Mucosa of gallbladder (tissue), 1 donor: ENCODE data around the gene FBLIM1. TPM values are rescaled to one million over a fixed set of nuclear protein-coding genes. Genes with fewer than 3 reads are reported as not detected.
"Not testable (repeated sequence)": the region's sequence is repeated elsewhere in the genome, so short reads cannot be mapped to it uniquely, and the experiment has no call there.

ENCODE experiments used
- DNase-seq: peaks from one replicate; pipeline ENCODE4 v3.0.0-alpha.2; 2020; ENCODE audit warnings: low spot score
- total RNA-seq: library from RNA; stranded (reverse); gene quantifications from one replicate; pipeline ENCODE4 v1.2.1, GENCODE V29; 2021
- donor health status: DM: no; HTN: no; CAD: no.

FBLIM1 gene
- total RNA-seq, 1 donor from 2014 or later: 534 TPM

DNA sequence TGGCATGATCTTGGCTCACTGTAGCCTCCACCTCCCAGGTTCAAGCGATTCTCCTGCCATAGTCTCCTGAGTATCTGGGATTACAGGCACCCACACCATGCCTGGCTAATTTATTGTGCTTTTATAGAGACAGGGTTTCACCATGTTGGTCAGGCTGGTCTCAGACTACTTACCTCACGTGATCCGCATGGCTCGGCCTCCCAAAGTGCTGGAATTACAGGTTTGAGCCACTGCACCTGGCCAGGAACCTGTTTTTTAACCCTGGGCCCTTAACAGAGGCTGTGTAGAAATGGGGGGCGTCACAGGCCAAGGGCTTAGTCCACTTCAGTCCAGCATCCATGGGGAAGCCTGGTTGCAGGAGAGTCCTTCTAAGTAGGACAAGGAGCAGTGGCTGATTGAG, 9.3 kb downstream of the FBLIM1 start:
- no peak for DNase-seq

DNA sequence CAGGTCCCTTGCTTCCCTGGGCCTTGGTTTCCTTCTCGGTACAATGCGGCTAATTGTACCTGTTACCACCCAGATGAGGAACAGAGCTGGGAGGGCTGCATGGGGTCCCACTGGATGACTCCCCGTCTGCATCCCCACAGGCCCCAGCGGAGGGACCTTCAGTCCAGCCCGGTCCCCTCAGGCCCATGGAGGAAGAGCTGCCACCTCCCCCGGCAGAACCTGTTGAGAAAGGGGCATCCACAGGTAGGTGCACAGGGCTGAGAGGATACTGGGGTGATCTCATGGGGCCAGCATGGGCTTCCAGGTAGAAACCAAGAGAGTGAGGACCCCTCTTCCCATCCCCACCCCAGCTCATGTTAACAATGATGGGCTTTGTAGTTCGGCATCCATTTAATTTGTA, 9.8 kb downstream of the FBLIM1 start:
- DNase-seq: no peak

GRCh38 chr1:15770313-15770962, 11.8 kb downstream of the FBLIM1 start:
- DNase-seq: no peak

DNA sequence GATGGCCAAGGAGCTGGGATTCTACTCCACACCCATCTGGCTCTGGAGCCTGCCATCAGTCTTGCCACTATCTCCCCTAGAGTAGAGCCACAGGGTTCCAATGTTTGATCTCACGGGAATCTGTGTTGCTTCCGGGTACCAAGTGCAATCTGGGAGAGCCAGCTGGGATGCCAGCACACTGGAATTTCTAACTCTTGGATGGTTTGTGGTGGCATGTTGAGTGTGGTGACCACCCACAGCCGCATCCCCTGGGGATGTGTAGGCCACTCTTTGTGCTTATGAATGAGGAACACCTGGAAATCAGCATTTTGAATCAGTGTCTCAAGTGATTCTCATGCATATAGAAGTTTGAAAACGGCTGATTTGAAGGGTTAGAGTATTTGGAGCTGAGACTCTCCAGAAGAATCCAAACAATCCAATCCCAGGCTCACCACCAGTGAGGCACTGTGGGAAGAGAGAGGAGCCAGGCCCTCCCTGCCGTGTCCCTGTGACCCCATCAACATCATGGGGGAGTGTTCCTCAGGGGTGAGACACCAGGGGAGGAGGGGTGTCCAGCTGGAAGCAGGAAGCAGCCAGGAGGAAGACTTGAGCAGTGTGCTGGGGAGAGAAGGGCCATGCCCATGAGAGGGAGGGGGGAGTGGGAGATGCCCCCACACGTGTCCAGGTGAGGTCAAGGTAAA, 13.4 kb downstream of the FBLIM1 start:
- no peak for DNase-seq

- DNase-seq: no peak
These were observed 17.1 kb downstream of the FBLIM1 start for GRCh38 chr1:15775706-15776105.

- DNase-seq: no peak
These were observed 19.5 kb downstream of the FBLIM1 start for GRCh38 chr1:15777909-15778707.

GRCh38 chr1:15785683-15786082, 27.1 kb downstream of the FBLIM1 start:
- DNase-seq: no peak

- no peak for DNase-seq
These were observed 28.0 kb downstream of the FBLIM1 start for GRCh38 chr1:15786581-15786980.

GRCh38 chr1:15788624-15789301, 30.2 kb downstream of the FBLIM1 start:
- DNase-seq: no peak

DNA sequence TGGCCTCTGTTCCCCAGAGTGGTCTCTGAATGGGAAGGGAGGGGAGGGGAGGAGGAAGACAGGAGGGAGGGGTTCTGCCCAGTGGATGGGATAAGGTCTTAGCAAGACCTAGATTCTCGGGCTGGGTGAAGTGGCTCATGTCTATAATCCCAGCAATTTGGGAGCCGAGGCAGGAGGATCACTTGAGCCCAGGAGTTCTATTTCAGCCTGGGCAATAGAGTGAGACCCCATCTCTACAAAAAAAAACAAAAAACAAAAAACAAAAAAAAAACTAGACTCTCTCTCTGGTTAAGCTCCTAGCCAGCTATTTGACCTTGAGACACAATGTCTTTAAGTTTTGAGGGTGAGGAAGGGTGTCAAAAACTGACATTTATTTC, 37.5 kb downstream of the FBLIM1 start:
- DNase-seq: no peak

DNA sequence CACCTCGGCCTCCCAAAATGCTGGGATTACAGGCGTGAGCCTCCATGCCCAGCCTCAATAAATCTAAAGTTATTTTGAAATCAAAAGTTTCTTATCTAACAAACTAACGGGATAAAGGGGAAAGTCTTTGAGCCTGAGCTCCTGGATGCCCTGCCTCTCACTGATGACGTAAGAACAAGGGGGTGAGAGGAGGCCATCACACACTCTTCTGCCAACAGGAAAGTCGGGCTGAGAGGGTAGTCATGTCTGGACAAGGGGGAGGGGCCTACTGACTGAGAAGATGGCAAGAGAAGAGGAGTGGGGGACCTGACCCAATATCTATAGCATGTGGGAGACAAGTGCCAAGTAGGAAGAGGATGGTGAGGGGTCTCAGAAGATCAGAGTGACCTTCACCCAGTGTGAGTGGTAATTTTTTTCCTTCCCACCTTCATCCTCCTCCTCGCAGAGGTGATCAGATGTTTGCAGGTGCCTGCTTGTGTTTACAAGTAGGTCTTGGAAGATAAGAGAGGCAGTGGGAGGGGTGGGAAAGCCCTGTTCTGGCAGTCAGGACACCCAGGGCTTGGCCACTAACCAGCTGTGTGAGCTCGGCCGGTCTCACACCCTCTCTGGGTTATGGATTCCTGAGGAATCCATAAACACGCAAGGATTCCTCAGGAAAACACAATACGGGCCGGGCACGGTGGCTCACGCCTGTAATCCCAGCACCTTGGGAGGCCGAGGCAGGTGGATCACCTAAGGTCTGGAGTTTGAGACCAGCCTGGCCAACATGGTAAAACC, 39.2 kb downstream of the FBLIM1 start:
- DNase-seq: no peak

DNA sequence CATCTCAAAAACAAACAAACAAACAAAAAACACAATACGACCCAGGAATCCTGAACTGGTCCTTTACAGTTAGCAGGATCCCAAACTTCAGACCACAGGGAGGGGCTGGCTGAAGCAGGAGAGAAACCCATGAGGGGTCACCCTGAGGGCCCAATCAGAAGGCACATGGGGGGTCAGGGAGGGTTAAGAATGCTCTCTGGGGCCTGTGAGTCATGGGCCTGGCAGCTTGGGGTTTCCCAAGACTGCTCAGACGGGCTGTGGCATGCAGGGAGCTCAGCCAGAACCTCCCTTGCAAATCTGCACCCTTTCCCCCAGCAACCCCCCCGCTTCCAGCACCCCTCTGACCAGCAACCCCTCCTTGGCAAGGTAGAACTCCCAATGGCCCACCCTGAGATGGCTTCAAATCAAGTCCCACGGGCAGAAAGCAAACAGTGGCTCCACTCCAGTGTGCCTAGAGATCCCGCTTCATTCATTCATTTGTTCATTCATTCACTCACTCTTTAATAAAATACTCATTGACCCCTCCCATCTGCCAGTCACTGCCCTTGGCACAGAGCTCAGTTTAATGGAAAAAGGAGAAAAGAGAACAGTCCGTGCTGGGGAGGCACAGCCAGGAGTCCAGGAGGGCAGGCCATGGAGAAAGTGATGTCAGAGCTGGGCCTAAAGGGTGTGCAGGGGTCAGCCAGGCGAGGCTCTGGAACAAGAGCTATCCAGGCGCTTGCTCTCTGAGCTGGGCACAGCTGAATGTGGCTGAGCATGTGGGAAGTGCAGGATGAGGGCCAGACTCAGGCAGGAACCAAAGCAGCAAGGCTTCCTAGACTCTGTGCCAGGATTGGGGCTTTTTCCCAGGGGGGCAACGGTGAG, 40.6 kb downstream of the FBLIM1 start:
- peak; percentile 61 for DNase-seq

DNA sequence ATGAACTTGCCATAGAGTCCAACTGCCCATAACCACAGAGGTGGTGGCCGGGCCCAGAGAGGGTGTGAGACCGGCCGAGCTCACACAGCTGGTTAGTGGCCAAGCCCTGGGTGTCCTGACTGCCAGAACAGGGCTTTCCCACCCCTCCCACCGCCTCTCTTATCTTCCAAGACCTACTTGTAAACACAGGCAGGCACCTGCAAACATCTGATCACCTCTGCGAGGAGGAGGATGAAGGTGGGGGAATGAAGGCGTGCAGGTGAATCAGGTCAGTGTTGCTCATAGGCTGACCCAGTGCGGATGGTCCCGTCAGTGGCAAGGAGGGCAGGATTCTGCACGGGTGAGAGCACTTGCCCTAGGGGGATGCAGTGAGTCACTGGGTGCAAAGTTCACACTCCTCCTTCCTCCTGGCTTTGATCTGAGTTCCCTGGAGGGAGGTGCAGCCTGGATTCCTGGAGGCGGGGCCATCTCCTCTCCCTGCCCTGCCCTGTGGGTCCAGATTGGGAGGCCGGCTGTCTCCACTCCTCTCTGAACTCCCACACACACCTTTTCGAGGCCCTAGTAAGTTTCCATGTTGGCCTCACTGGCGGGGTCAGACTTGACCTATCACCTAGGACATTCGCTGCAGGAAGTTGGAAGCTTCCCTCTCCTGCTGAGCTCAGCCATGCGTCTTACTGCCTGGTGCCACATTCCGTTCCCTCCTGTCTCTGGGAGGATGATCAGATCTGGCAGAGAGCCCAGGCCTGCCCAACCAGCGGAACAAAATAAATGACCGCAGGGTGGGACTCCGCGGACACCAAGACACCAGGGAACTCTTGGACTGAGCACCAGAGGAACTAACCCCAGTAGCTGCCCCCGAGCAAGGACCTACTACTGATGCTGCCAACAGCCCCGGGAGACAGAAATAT, 41.6 kb downstream of the FBLIM1 start:
- peak; percentile 87 for DNase-seq

DNA sequence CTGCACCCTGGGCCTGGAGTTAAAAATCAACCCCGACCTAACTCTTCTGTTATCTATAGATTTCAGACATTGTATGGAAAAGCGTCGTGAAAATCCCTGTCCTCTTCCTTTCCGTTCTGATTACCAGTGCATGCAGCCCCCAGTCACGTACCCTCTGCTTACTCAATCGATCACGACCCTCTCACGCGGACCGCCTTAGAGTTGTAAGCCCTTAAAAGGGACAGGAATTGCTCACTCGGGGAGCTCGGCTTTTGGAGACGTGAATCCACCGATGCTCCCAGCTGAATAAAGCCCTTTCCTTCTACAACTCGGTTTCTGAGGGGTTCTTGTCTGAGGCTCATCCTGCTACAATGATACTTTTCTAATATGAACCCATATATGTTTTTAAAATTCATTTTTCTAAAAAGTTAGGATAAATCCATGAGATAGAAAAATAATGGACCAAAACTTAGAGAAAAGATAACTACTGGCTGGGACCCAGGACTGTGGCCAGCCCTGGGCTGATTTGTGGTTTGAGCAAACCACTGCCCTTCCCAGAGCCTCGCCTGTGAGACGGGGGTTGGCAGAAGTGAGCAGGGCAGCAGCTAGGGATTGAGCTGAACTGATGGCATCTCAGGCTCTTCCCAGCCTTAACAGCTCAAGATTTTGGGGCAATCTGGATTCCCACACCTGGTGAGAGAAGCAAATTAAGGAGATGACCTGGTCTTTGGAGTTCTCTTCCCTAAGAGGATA, 43.8 kb downstream of the FBLIM1 start:
- no peak for DNase-seq

GRCh38 chr1:15803380-15803779, 44.8 kb downstream of the FBLIM1 start:
- DNase-seq: no peak

- no peak for DNase-seq
These were observed 45.5 kb downstream of the FBLIM1 start for GRCh38 chr1:15804060-15804459.

- DNase-seq: no peak
These were observed 48.5 kb downstream of the FBLIM1 start for GRCh38 chr1:15807121-15807520.

DNA sequence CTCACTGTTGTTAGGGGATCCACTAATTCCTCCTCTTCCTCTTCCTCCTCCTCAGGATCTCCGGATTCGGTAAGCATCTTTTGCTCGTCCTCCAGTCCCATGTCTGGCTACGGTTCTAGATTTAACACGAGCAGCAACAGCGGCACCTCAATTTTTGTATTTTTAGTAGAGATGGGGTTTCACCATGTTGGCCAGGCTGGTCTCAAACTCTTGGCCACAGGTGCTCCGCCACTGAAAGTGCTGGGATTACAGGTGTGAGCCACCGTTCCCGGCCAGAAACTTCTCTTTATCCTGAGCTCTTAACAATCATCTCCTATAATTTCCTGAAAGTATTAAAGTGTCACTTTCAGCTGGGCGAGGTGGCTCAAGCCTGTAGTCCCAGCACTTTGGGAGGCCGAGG, 49.0 kb downstream of the FBLIM1 start, which contains the start of gene UQCRHL:
UQCRHL (minus strand) TSS at position 101 of the 400 bp plus-strand sequence; CDS start at position 101, 0 bp downstream.
- DNase-seq: not testable (repeated sequence)

GRCh38 chr1:15808955-15809354, 50.4 kb downstream of the FBLIM1 start:
- no peak for DNase-seq
